Measurements from ENCODE around the gene CDK13. TPM values are rescaled to one million over a fixed set of nuclear protein-coding genes. Genes with fewer than 3 reads are reported as not detected.
"Not testable (repeated sequence)": the region's sequence is repeated elsewhere in the genome, so short reads cannot be mapped to it uniquely, and the experiment has no call there.

Gene CDK13
- total and polyA plus RNA-seq, 3 experiments from 2014 or later = 43.2 to 45.8 (median 43.9) TPM

GRCh38 chr7:39915847-39916246 lies 34.2 kb upstream of the CDK13 start:
- H3K27ac Mint-ChIP-seq; H3K4me3 ChIP-seq (ENCODE audit: low read length); H3K4me1 ChIP-seq (ENCODE audit: insufficient read depth, low read length); H3K27ac ChIP-seq (ENCODE audit: low read depth, low read length); DNase-seq; H3K27me3 ChIP-seq (ENCODE audit: insufficient read depth, low read length, poor library complexity, severe bottlenecking); H3K9me3 ChIP-seq (ENCODE audit: low read length); H3K36me3 ChIP-seq (ENCODE audit: insufficient read depth, low read length); POLR2A ChIA-PET: not testable (repeated sequence)
- Mint-ChIP-seq H3K36me3 (peaks cover 0 to 16% (median 2%) of the 10 kb centered on the region in 3 donors), H3K27me3 (peaks cover 12 to 21% of the 10 kb centered on the region in 2 donors), H3K4me1 (peaks cover 6 to 14% (median 11%) of the 10 kb centered on the region in 3 donors), H3K4me3 (peak overlapping the region in 1 of 7 donors; percentile 32), H3K9me3 (peaks cover 0 to 11% (median 8%) of the 10 kb centered on the region in 5 donors)
- CTCF ChIA-PET = interaction anchor here (1.7 kb wide), 1 partner anchor 18 kb away, joined by 5 read pairs; no protein-coding TSS in a partner anchor

- no peak for DNase-seq
- Mint-ChIP-seq H3K27ac (peak overlapping the region in 1 of 8 donors; percentile 39), H3K36me3 (peaks cover 0 to 4% (median 0%) of the 10 kb centered on the region in 3 donors), H3K4me1 (peaks cover 6 to 11% (median 10%) of the 10 kb centered on the region in 3 donors), H3K9me3 (no peaks in the 10 kb centered on the region), H3K27me3 (peaks cover 14 to 26% of the 10 kb centered on the region in 2 donors), H3K4me3 (no peak overlapping the region)
- no peaks in the 10 kb centered on the region for H3K9me3 ChIP-seq (ENCODE audit: low read length)
- ChIA-PET POLR2A (no interaction called here), CTCF (no interaction called here)
- no peak overlapping the region for H3K27ac ChIP-seq (ENCODE audit: low read depth, low read length)
- H3K4me1 ChIP-seq (ENCODE audit: insufficient read depth, low read length) = no peaks in the 10 kb centered on the region
- H3K27me3 ChIP-seq (ENCODE audit: insufficient read depth, low read length, poor library complexity, severe bottlenecking) = no peaks in the 10 kb centered on the region
- no peaks in the 10 kb centered on the region for H3K36me3 ChIP-seq (ENCODE audit: insufficient read depth, low read length)
- H3K4me3 ChIP-seq (ENCODE audit: low read length) = no peak overlapping the region
Measured at GRCh38 chr7:39919646-39920045, 30.4 kb upstream of the CDK13 start.

- H3K4me1 Mint-ChIP-seq = no peaks in the 10 kb centered on the region
- Histone ChIP-seq H3K27ac (ENCODE audit: low read depth, low read length) (no peak overlapping the region), H3K4me3 (ENCODE audit: low read length) (no peak overlapping the region), H3K4me1 (ENCODE audit: insufficient read depth, low read length) (no peaks in the 10 kb centered on the region), H3K36me3 (ENCODE audit: insufficient read depth, low read length) (no peaks in the 10 kb centered on the region), H3K27me3 (ENCODE audit: insufficient read depth, low read length, poor library complexity, severe bottlenecking) (no peaks in the 10 kb centered on the region), H3K9me3 (ENCODE audit: low read length) (no peaks in the 10 kb centered on the region)
- ChIA-PET CTCF (no interaction called here), POLR2A (no interaction called here)
- no peaks in the 10 kb centered on the region for H3K9me3 Mint-ChIP-seq
- H3K4me3 Mint-ChIP-seq = no peak overlapping the region
- peaks cover 14 to 26% of the 10 kb centered on the region in 2 donors for H3K27me3 Mint-ChIP-seq
- H3K36me3 Mint-ChIP-seq = no peaks in the 10 kb centered on the region
- DNase-seq = no peak
- H3K27ac Mint-ChIP-seq = peak overlapping the region in 1 of 8 donors; percentile 39
Measured at GRCh38 chr7:39921506-39922175, 28.4 kb upstream of the CDK13 start.

- Mint-ChIP-seq H3K36me3 (no peaks in the 10 kb centered on the region), H3K4me3 (no peak overlapping the region), H3K27ac (no peak overlapping the region), H3K4me1 (no peaks in the 10 kb centered on the region), H3K9me3 (no peaks in the 10 kb centered on the region), H3K27me3 (peaks cover 14 to 21% of the 10 kb centered on the region in 2 donors)
- Histone ChIP-seq H3K4me1 (ENCODE audit: insufficient read depth, low read length) (no peaks in the 10 kb centered on the region), H3K27ac (ENCODE audit: low read depth, low read length) (no peak overlapping the region), H3K36me3 (ENCODE audit: insufficient read depth, low read length) (no peaks in the 10 kb centered on the region), H3K9me3 (ENCODE audit: low read length) (no peaks in the 10 kb centered on the region), H3K27me3 (ENCODE audit: insufficient read depth, low read length, poor library complexity, severe bottlenecking) (no peaks in the 10 kb centered on the region), H3K4me3 (ENCODE audit: low read length) (no peak overlapping the region)
- CTCF ChIA-PET = no interaction called here
- DNase-seq = no peak
- POLR2A ChIA-PET = no interaction called here
Measured at GRCh38 chr7:39922580-39922979, 27.5 kb upstream of the CDK13 start.

- Histone ChIP-seq H3K36me3 (ENCODE audit: insufficient read depth, low read length) (no peaks in the 10 kb centered on the region), H3K27ac (ENCODE audit: low read depth, low read length) (no peak overlapping the region), H3K27me3 (ENCODE audit: insufficient read depth, low read length, poor library complexity, severe bottlenecking) (no peaks in the 10 kb centered on the region), H3K4me3 (ENCODE audit: low read length) (no peak overlapping the region), H3K4me1 (ENCODE audit: insufficient read depth, low read length) (no peaks in the 10 kb centered on the region), H3K9me3 (ENCODE audit: low read length) (no peaks in the 10 kb centered on the region)
- Mint-ChIP-seq H3K4me3 (no peak overlapping the region), H3K4me1 (no peaks in the 10 kb centered on the region), H3K9me3 (no peaks in the 10 kb centered on the region), H3K36me3 (no peaks in the 10 kb centered on the region), H3K27me3 (peaks cover 14 to 18% of the 10 kb centered on the region in 2 donors), H3K27ac (no peak overlapping the region)
- POLR2A ChIA-PET = no interaction called here
- CTCF ChIA-PET = no interaction called here
- DNase-seq = no peak
Measured at GRCh38 chr7:39923091-39923490, 27.0 kb upstream of the CDK13 start.

GRCh38 chr7:39924122-39924521 lies 25.9 kb upstream of the CDK13 start:
- H3K4me1 Mint-ChIP-seq = no peaks in the 10 kb centered on the region
- ChIA-PET POLR2A (interaction anchor here (0.6 kb wide), 1 partner anchor 35 kb away, joined by 8 read pairs; no protein-coding TSS in a partner anchor), CTCF (no interaction called here)
- Histone ChIP-seq H3K36me3 (ENCODE audit: insufficient read depth, low read length) (no peaks in the 10 kb centered on the region), H3K27ac (ENCODE audit: low read depth, low read length) (no peak overlapping the region), H3K9me3 (ENCODE audit: low read length) (no peaks in the 10 kb centered on the region), H3K4me3 (ENCODE audit: low read length) (no peak overlapping the region), H3K4me1 (ENCODE audit: insufficient read depth, low read length) (no peaks in the 10 kb centered on the region), H3K27me3 (ENCODE audit: insufficient read depth, low read length, poor library complexity, severe bottlenecking) (no peaks in the 10 kb centered on the region)
- peaks cover 12 to 14% of the 10 kb centered on the region in 2 donors for H3K27me3 Mint-ChIP-seq
- H3K4me3 Mint-ChIP-seq = no peak overlapping the region
- no peaks in the 10 kb centered on the region for H3K9me3 Mint-ChIP-seq
- no peak for DNase-seq
- H3K36me3 Mint-ChIP-seq = no peaks in the 10 kb centered on the region
- no peak overlapping the region for H3K27ac Mint-ChIP-seq

GRCh38 chr7:39926111-39926510 lies 23.9 kb upstream of the CDK13 start:
- no peaks in the 10 kb centered on the region for H3K4me1 ChIP-seq (ENCODE audit: insufficient read depth, low read length)
- Mint-ChIP-seq H3K27ac (no peak overlapping the region), H3K27me3 (peaks cover 3 to 9% of the 10 kb centered on the region in 2 donors), H3K4me3 (no peak overlapping the region), H3K36me3 (no peaks in the 10 kb centered on the region), H3K4me1 (no peaks in the 10 kb centered on the region), H3K9me3 (no peaks in the 10 kb centered on the region)
- no peaks in the 10 kb centered on the region for H3K36me3 ChIP-seq (ENCODE audit: insufficient read depth, low read length)
- no peaks in the 10 kb centered on the region for H3K27me3 ChIP-seq (ENCODE audit: insufficient read depth, low read length, poor library complexity, severe bottlenecking)
- no peak for DNase-seq
- ChIA-PET POLR2A (no interaction called here), CTCF (interaction anchor here (1.1 to 1.3 kb wide), 2 partner anchors 30 to 69 kb away, joined by 3 read pairs; no protein-coding TSS in a partner anchor)
- H3K27ac ChIP-seq (ENCODE audit: low read depth, low read length) = no peak overlapping the region
- H3K4me3 ChIP-seq (ENCODE audit: low read length) = no peak overlapping the region
- H3K9me3 ChIP-seq (ENCODE audit: low read length) = no peaks in the 10 kb centered on the region

GRCh38 chr7:39927018-39927417 lies 23.0 kb upstream of the CDK13 start:
- POLR2A ChIA-PET = no interaction called here
- no peaks in the 10 kb centered on the region for H3K27me3 ChIP-seq (ENCODE audit: insufficient read depth, low read length, poor library complexity, severe bottlenecking)

More at GRCh38 chr7:39927018-39927417, 23.0 kb upstream of the CDK13 start:
- no peaks in the 10 kb centered on the region for H3K9me3 ChIP-seq (ENCODE audit: low read length)
- H3K36me3 ChIP-seq (ENCODE audit: insufficient read depth, low read length) = no peaks in the 10 kb centered on the region
- CTCF ChIA-PET = interaction anchor here (1.3 kb wide), 1 partner anchor 30 kb away, joined by 3 read pairs; no protein-coding TSS in a partner anchor
- no peaks in the 10 kb centered on the region for H3K36me3 Mint-ChIP-seq
- H3K27ac Mint-ChIP-seq = no peak overlapping the region
- no peak overlapping the region for H3K4me3 Mint-ChIP-seq
- H3K4me1 Mint-ChIP-seq = no peaks in the 10 kb centered on the region
- no peak for DNase-seq
- H3K27me3 Mint-ChIP-seq = peaks cover 3 to 9% of the 10 kb centered on the region in 2 donors
- no peaks in the 10 kb centered on the region for H3K4me1 ChIP-seq (ENCODE audit: insufficient read depth, low read length)
- no peak overlapping the region for H3K4me3 ChIP-seq (ENCODE audit: low read length)
- no peak overlapping the region for H3K27ac ChIP-seq (ENCODE audit: low read depth, low read length)
- H3K9me3 Mint-ChIP-seq = no peaks in the 10 kb centered on the region

All from CD8-positive, alpha-beta memory T cell (primary cell).